Neural cell (in vitro differentiated cells): ENCODE data around the gene SPECC1. TPM values are rescaled to one million over a fixed set of nuclear protein-coding genes. Genes with fewer than 3 reads are reported as not detected.

Experiments
- H2AFZ ChIP-seq: fragments of 200-600, 300-800 bp; sonication (generic), shearing (Covaris generic); 2 replicates; pipeline ENCODE4 v1.6.0; 2014; ENCODE audit warnings: low read depth, mild to moderate bottlenecking, antibody characterized with exemption, low read length, moderate library complexity
- H3F3A ChIP-seq: fragments of 200-600 bp; shearing (Covaris generic); 2 replicates; pipeline ENCODE4 v1.6.1; 2016; ENCODE audit warnings: mild to moderate bottlenecking, moderate library complexity, mixed read lengths, antibody characterized with exemption, low read length; ENCODE audit not compliant: insufficient read depth, poor library complexity, severe bottlenecking
- H3K27ac ChIP-seq: fragments of 200-600, 300-800 bp; sonication (generic), shearing (Covaris generic); 2 replicates; pipeline ENCODE4 v1.5.1; 2014; ENCODE audit warnings: mild to moderate bottlenecking, low read length, moderate library complexity
- H3K27me3 ChIP-seq: fragments of 300-800, 200-600 bp; sonication (generic), shearing (Covaris generic); 2 replicates; pipeline ENCODE4 v1.6.0; 2014; ENCODE audit warnings: mild to moderate bottlenecking, low read depth, low read length, moderate library complexity; ENCODE audit not compliant: insufficient read depth
- H3K36me3 ChIP-seq: fragments of 300-800, 200-600 bp; sonication (generic), shearing (Covaris generic); 2 replicates; pipeline ENCODE4 v1.5.1; 2014; ENCODE audit warnings: mild to moderate bottlenecking, antibody characterized with exemption, low read length, moderate library complexity; ENCODE audit not compliant: insufficient read depth
- H3K4me2 ChIP-seq: fragments of 300-800, 200-600 bp; sonication (generic), shearing (Covaris generic); 2 replicates; pipeline ENCODE4 v1.6.0; 2014; ENCODE audit warnings: mild to moderate bottlenecking, low read length
- H3K4me3 ChIP-seq: fragments of 300-800, 200-600 bp; sonication (generic), shearing (Covaris generic); 2 replicates; pipeline ENCODE4 v1.5.1; 2014; ENCODE audit warnings: mild to moderate bottlenecking, low read length, moderate library complexity
- H3K79me2 ChIP-seq: fragments of 200-600 bp; shearing (Covaris generic); replicated peaks from 2 replicates; pipeline ENCODE4 v1.6.0; 2014; ENCODE audit warnings: mild to moderate bottlenecking, low read length, moderate library complexity; ENCODE audit not compliant: insufficient read depth
- H3K9ac ChIP-seq: fragments of 300-800, 200-600 bp; sonication (generic), shearing (Covaris generic); 2 replicates; pipeline ENCODE4 v1.6.1; 2016; ENCODE audit warnings: mild to moderate bottlenecking, low read length, mixed read lengths
- H3K9me2 ChIP-seq: fragments of 200-600 bp; shearing (Covaris generic); 2 replicates; pipeline ENCODE4 v1.6.1; 2016; ENCODE audit warnings: mild to moderate bottlenecking, low read length, mixed read lengths; ENCODE audit not compliant: insufficient read depth
- H3K9me3 ChIP-seq: fragments of 200-600, 300-800 bp; sonication (generic), shearing (Covaris generic); 2 replicates; pipeline ENCODE4 v1.6.1; 2016; ENCODE audit warnings: mild to moderate bottlenecking, mixed run types, low read length, moderate library complexity, mixed read lengths
- H4K20me1 ChIP-seq: fragments of 200-600 bp; shearing (Covaris generic); 2 replicates; pipeline ENCODE4 v1.6.1; 2016; ENCODE audit warnings: mild to moderate bottlenecking, mixed run types; ENCODE audit not compliant: insufficient read depth
- EP300 ChIP-seq: fragments of 450-650 bp; conservative IDR thresholded peaks from 2 replicates; pipeline ENCODE4 v1.6.1; 2014; ENCODE audit warnings: antibody characterized with exemption, mild to moderate bottlenecking, moderate library complexity; ENCODE audit not compliant: poor library complexity, severe bottlenecking
- EZH2 ChIP-seq: fragments of 200-600, 300-800 bp; shearing (Covaris generic), sonication (generic); IDR thresholded peaks from 2 replicates; pipeline ENCODE4 v1.6.1; 2014; ENCODE audit warnings: antibody characterized with exemption, low read length, borderline replicate concordance, mild to moderate bottlenecking; ENCODE audit not compliant: insufficient read depth, poor library complexity, severe bottlenecking
- MXI1 ChIP-seq: fragments of 450-650 bp; conservative IDR thresholded peaks from 2 replicates; pipeline ENCODE4 v1.6.1; 2014; ENCODE audit warnings: antibody characterized with exemption, mild to moderate bottlenecking; ENCODE audit not compliant: poor library complexity, severe bottlenecking
- POLR2AphosphoS5 ChIP-seq: IDR thresholded peaks from 2 replicates; pipeline ENCODE4 v1.6.1; 2012
- RAD21 ChIP-seq: fragments of 450-650 bp; conservative IDR thresholded peaks from 2 replicates; pipeline ENCODE4 v1.6.1; 2014; ENCODE audit warnings: antibody characterized with exemption, mild to moderate bottlenecking, moderate library complexity
- SMC3 ChIP-seq: fragments of 450-650 bp; conservative IDR thresholded peaks from 2 replicates; pipeline ENCODE4 v1.6.1; 2014; ENCODE audit warnings: antibody characterized with exemption, mild to moderate bottlenecking, moderate library complexity; ENCODE audit not compliant: poor library complexity
- TAF1 ChIP-seq: IDR thresholded peaks from 2 replicates; pipeline ENCODE4 v1.6.1; 2012; ENCODE audit warnings: low read depth
- polyA plus RNA-seq: library from polyadenylated mRNA; depleted of rRNA; stranded (reverse); fragments of >200 nt; gene quantifications from 2 replicates; pipeline ENCODE4 v1.2.3, GENCODE V29; 2014
- TF ChIP-seq, protein P1 (sequence below): fragments of 450-650 bp; IDR thresholded peaks from 2 replicates; pipeline ENCODE4 v1.5.1; 2014; ENCODE audit warnings: antibody characterized with exemption, mild to moderate bottlenecking, moderate library complexity; ENCODE audit not compliant: poor library complexity, severe bottlenecking
- TF ChIP-seq, protein P2 (sequence below): IDR thresholded peaks from 2 replicates; pipeline ENCODE4 v1.6.1; 2012; ENCODE audit warnings: borderline replicate concordance

Gene SPECC1
- polyA plus RNA-seq, 1 donor from 2014 or later = 8.6 TPM

DNA sequence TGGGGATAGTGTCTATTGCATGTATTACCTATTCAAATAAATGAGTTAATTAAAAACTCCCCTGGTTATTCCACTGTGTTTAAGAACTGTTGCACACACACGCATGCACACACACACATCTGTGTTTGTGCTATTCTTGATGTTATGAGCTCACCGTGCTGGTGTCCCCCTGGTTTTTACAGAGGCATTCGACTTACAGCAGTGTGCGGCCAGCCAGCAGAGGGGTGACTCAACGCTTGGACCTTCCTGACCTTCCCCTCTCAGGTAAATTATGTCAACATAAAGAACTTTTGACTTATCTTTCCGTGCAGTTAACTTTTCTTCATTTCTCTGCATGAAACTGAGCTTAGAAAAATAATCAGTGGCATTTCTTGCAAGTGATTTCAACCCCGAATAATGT lies 244.2 kb downstream of the SPECC1 start:
- no peak for TF ChIP-seq SMC3
- TF ChIP-seq, protein P1, sequence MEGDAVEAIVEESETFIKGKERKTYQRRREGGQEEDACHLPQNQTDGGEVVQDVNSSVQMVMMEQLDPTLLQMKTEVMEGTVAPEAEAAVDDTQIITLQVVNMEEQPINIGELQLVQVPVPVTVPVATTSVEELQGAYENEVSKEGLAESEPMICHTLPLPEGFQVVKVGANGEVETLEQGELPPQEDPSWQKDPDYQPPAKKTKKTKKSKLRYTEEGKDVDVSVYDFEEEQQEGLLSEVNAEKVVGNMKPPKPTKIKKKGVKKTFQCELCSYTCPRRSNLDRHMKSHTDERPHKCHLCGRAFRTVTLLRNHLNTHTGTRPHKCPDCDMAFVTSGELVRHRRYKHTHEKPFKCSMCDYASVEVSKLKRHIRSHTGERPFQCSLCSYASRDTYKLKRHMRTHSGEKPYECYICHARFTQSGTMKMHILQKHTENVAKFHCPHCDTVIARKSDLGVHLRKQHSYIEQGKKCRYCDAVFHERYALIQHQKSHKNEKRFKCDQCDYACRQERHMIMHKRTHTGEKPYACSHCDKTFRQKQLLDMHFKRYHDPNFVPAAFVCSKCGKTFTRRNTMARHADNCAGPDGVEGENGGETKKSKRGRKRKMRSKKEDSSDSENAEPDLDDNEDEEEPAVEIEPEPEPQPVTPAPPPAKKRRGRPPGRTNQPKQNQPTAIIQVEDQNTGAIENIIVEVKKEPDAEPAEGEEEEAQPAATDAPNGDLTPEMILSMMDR = no peak
- TF ChIP-seq EP300 = no peak
- no peak for TF ChIP-seq RAD21
- TF ChIP-seq POLR2AphosphoS5 = no peak
- no peak for TF ChIP-seq TAF1
- TF ChIP-seq, protein P2, sequence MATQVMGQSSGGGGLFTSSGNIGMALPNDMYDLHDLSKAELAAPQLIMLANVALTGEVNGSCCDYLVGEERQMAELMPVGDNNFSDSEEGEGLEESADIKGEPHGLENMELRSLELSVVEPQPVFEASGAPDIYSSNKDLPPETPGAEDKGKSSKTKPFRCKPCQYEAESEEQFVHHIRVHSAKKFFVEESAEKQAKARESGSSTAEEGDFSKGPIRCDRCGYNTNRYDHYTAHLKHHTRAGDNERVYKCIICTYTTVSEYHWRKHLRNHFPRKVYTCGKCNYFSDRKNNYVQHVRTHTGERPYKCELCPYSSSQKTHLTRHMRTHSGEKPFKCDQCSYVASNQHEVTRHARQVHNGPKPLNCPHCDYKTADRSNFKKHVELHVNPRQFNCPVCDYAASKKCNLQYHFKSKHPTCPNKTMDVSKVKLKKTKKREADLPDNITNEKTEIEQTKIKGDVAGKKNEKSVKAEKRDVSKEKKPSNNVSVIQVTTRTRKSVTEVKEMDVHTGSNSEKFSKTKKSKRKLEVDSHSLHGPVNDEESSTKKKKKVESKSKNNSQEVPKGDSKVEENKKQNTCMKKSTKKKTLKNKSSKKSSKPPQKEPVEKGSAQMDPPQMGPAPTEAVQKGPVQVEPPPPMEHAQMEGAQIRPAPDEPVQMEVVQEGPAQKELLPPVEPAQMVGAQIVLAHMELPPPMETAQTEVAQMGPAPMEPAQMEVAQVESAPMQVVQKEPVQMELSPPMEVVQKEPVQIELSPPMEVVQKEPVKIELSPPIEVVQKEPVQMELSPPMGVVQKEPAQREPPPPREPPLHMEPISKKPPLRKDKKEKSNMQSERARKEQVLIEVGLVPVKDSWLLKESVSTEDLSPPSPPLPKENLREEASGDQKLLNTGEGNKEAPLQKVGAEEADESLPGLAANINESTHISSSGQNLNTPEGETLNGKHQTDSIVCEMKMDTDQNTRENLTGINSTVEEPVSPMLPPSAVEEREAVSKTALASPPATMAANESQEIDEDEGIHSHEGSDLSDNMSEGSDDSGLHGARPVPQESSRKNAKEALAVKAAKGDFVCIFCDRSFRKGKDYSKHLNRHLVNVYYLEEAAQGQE = no peak
- TF ChIP-seq MXI1 = no peak
- no peak for TF ChIP-seq EZH2
- no peaks in the 10 kb centered on the region for H3K9me3 ChIP-seq
- H3F3A ChIP-seq = no peaks in the 10 kb centered on the region
- H3K9ac ChIP-seq = no peak overlapping the region
- no peak overlapping the region for H3K4me3 ChIP-seq
- H3K9me2 ChIP-seq = no peaks in the 10 kb centered on the region
- no peaks in the 10 kb centered on the region for H3K27me3 ChIP-seq
- H4K20me1 ChIP-seq = no peaks in the 10 kb centered on the region
- H3K4me2 ChIP-seq = no peak overlapping the region
- H3K36me3 ChIP-seq = peaks cover 11% of the 10 kb centered on the region
- H3K27ac ChIP-seq = no peak overlapping the region
- H3K79me2 ChIP-seq = no peaks in the 10 kb centered on the region
- H2AFZ ChIP-seq = no peak overlapping the region

DNA sequence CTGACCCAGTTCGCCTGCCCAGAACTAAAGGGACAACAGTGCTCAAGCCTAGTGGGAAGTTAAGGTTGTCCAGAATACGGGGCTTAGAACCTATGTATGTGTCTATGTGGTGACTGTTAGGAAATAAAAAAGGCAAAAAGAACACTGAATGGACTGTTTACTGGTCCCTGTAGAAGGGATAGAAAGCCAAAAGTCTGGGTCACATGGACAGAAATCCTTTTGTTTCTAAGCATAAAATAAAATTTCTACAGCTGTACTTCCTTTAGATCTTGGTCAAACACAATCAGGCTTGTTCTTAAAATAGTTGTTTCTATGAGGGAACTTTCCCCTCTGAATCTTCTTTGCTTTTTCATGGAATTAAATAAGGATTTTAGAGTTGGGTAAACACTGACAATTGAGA lies 245.4 kb downstream of the SPECC1 start:
- no peak overlapping the region for H3K4me2 ChIP-seq
- no peaks in the 10 kb centered on the region for H4K20me1 ChIP-seq
- H3K4me3 ChIP-seq = no peak overlapping the region
- no peaks in the 10 kb centered on the region for H3F3A ChIP-seq
- no peak overlapping the region for H3K9ac ChIP-seq
- H3K27ac ChIP-seq = no peak overlapping the region
- no peaks in the 10 kb centered on the region for H3K9me2 ChIP-seq
- no peaks in the 10 kb centered on the region for H3K9me3 ChIP-seq
- no peaks in the 10 kb centered on the region for H3K27me3 ChIP-seq
- no peak overlapping the region for H2AFZ ChIP-seq
- TF ChIP-seq MXI1 (no peak), TAF1 (no peak), SMC3 (no peak), EP300 (no peak), POLR2AphosphoS5 (no peak), EZH2 (no peak), RAD21 (no peak)
- TF ChIP-seq, protein P1 = no peak
- TF ChIP-seq, protein P2 = no peak
- H3K79me2 ChIP-seq = no peaks in the 10 kb centered on the region
- peaks cover 19% of the 10 kb centered on the region for H3K36me3 ChIP-seq
